Measurements from ENCODE around the gene FA2H.
A peak's percentile ranks its signal among the peaks of the same experiment; 100 is the strongest.
"Not testable (repeated sequence)": the region's sequence is repeated elsewhere in the genome, so short reads cannot be mapped to it uniquely, and the experiment has no call there.

FA2H gene

DNA sequence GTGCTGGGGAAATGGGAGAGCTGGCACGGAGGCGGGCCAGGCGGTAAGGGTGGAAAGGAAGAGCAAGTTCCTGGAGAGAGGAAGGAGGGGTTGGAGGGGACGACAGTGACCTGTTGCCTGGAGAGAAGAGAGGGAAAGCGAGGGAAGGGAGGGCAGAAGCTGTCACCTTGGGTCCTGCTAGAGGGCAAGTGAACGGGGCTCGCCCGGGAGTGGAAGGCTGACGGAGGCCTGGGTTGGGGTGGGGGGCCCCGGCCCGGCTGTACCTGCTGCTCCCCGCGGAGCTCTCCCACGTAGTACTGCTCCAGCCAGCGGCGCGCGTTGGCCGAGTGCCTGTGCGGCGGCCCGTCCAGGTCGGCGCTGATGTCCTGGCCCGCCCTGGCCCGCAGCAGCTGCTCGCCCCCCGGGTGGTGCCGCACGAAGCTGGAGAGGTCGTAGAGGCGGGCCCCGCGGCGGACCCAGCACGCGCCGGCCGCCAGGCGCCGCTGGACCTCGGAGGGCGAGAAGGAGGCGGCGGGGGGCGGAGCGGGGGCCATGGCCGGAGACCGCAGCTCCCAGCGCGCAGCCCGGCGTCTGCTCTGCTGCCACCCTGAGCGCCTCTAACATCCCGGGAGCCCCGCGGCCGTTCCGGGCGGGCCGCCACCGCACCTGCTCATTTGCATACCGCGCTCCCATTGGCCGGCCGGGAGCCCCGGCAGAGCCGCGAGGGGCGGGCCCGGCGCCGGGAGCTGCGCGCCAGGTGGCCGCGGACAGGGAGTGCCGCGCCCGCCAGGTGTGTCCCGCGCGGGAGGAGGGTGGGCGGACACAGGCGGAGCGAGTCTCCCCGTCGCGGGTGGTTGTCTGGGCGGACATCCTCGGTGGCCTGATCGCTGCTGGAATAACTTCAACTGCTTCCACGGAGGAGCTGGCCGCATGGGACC, at the start of gene FA2H:
Gene FA2H, minus strand, starts transcription at position 598 of the 917 bp plus-strand sequence. Its CDS starts 65 bp downstream, at position 533.
- DNase-seq = peak; percentile 50

GRCh38 chr16:74817851-74818250, 43.2 kb upstream of the FA2H start:
- DNase-seq = no peak

- DNase-seq = peak; percentile 27
Observed at GRCh38 chr16:74813109-74813641, 38.6 kb upstream of the FA2H start.

GRCh38 chr16:74811911-74812310, 37.3 kb upstream of the FA2H start:
- peak; percentile 5 for DNase-seq

DNA sequence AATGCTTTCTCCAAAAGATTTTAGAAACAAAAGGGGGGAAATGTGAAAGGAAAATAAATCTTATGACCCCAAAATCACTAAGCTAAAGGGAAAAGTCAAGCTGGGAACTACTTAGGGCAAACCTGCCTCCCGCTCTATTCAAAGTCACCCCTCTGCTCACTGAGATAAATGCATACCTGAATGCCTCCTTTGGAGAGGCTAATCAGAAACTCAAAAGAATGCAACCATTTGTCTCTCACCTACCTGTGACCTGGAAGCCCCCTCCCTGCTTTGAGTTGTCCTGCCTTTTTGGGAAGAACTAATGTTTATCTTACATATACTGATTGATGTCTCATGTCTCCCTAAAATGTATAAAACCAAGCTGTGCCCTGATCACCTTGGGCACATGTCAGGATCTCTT, 36.6 kb upstream of the FA2H start:
- not testable (repeated sequence) for DNase-seq

DNA sequence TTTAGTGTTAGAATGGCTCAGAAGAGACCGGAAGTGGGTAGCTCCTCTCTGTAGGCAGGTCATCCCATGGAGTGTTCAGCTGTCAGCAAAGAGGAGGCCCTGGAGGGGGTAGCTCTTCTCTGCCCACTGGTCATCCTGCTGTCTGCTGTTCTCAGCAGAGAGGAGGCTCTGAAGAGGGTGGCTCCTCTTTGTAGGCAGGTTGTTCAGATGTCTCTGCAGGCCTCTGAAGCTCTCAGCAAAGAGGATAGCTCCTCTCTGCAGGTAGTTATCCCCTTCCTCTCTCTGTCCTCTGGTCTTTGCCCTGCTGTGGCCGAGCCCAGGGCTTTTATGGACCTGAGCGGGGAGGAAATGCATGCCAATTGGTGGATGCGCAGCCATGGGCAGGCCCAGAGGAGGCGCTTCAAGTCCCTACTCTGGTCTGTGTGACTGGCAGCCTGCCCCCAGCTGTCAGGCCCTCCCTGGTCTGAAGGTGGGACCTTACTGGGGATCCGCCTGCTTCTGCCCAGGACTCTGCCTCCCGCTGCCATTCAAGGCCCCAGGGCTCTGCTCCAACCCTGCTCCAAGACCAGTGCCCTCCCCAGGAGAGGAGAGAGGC, 32.5 kb upstream of the FA2H start:
- no peak for DNase-seq

DNA sequence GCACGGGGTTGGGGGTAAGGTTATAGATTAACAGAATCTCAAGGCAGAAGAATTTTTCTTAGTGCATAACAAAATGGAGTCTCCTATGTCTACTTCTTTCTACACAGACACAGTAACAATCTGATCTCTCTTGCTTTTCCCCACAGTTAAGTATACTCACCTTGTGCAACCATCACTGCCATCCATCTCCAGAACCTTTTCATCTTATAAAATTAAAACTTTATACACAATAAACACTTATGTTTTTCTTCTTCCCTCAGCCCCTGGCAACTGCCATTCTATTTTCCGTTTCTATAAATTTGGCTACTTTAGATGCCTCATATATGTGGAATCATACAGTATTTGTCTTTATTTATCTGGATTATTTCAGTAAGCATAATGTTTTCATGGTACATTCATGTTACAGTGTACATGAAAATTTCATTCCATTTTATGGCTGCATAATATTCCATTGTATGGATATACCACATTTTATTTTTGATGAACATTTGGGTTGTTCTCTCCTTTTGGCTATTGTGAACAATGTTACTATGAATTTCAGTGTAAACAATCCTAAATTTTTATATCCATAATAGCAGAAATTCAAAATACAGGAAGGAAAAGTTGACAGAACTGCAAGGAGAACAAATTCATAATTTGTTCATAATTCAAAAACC, 25.7 kb upstream of the FA2H start:
- no peak for DNase-seq

DNA sequence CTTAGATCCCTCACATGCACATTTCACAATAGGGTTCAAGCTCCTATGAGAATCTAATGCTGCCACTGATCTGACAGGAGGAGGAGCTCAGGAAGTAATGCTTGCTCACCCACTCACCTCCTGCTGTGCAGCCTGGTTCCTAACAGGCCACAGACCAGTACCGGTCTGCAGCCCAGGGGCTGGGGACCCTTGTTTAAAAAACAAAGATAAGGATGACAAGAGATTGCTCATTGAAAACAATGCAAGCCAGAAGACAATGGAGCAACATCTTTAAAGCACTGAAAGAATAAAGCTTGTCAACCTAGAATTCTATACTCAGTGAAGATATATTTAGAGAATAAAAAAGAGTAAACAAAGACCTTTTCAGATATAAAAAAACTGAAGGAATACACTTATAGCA, 22.8 kb upstream of the FA2H start:
- no peak for DNase-seq

- DNase-seq = no peak
Observed at GRCh38 chr16:74795104-74795503, 20.5 kb upstream of the FA2H start.

- no peak for DNase-seq
Observed at GRCh38 chr16:74794668-74795067, 20.0 kb upstream of the FA2H start.

- no peak for DNase-seq
Observed at GRCh38 chr16:74793571-74793970, 19.0 kb upstream of the FA2H start.

DNA sequence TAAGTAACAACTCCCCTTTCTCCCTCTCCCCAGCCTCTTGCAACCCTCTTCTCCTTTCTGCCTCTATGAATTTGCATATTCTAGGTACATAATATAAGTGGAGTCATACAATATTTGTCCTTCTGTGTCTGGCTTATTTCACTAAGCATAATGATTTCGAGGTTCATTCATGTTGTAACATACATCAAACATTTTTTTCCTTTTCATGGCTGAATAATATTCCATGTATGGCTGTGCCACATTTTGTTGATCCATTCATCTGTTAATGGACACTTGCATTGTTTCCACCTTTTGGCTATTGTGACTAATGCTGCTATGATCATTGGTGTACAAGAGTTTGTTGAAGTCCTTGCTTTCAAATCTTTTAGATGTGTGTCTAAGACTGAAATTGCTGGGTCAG, 17.6 kb upstream of the FA2H start:
- DNase-seq = no peak

DNA sequence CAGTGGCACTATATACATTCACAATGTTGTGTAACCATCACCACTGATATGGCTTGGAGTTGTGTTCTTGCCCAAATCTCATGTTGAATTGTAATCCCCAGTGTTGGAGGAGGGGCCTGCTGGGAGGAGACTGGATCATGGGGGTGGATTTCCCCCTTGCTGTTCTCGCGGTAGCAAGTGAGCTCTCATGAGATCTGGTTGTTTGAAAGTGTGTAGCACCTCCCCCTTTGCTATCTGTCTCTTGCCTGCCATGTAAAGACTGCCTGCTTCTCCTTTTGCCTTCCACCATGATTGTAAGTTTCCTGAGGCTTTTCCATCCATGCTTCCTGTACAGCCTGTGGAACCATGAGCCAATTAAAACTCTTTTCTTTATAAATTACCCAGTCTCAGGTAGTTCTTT, 17.1 kb upstream of the FA2H start:
- not testable (repeated sequence) for DNase-seq

GRCh38 chr16:74788108-74788507, 13.5 kb upstream of the FA2H start:
- no peak for DNase-seq

GRCh38 chr16:74785031-74785430, 10.4 kb upstream of the FA2H start:
- no peak for DNase-seq

DNA sequence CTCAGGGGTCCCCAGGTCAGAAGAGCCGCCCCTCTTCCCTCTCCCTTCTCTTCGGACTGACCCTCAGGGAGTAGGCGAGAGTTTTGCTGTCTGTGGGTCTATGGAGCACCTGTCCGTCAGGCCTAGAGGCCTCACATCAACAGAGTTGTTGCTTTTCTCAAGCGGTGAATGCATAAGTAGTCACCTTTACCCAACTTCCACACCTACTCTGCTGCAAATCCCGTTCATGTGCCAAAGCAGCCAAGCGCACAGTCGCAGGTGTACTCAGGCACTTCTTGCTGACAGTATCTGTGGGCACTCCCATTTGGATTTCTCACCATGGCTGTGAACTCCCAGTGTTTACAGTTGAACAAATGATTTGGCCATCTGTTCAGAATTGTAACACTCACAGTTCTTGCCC, 4.0 kb upstream of the FA2H start:
- no peak for DNase-seq

DNA sequence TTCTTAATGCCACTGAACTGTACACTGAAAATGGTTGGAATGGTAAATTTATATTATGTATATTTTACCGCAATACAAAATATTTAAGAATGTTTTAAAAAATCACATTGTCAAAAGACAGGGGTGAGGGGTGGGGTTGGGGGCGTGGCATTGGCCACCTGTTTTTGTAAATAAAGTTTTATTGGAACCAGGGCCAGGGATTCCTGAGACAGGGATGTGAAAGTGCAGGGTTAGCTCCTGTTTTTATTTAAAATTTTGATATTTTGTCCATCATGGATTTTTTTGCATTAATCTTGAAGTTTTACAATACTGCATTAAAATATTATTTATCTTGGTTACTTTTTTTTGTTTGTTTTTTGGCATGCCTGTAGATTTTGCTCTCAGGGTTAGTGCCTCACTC, 2.3 kb upstream of the FA2H start:
- DNase-seq = no peak

GRCh38 chr16:74775255-74775654, 635 bp upstream of the FA2H start:
- peak; percentile 7 for DNase-seq

GRCh38 chr16:74773446-74774222, 986 bp downstream of the FA2H start:
- peak; percentile 22 for DNase-seq

- no peak for DNase-seq
Observed at GRCh38 chr16:74771656-74772315, 2.8 kb downstream of the FA2H start.

- DNase-seq = no peak
Observed at GRCh38 chr16:74770831-74771526, 3.6 kb downstream of the FA2H start.

All from DMS79 treated with DMSO at 0.1 percent for 48 hours (cell line).